ENCODE data around the gene ISG20. TPM values are rescaled to one million over a fixed set of nuclear protein-coding genes. Genes with fewer than 3 reads are reported as not detected.

The ISG20 gene
- total and polyA plus RNA-seq, 5 donors from 2014 or later, result 257 to 832 (median 763) TPM

- Histone ChIP-seq H3K9me3 (ENCODE audit: control insufficient read depth in 2 of 2, low read length in 2 of 2) (no peaks in the 10 kb centered on the region), H3K4me3 (ENCODE audit: low read depth, low read length) (peak overlapping the region; percentile 76), H3K36me3 (ENCODE audit: control insufficient read depth, insufficient read depth, low read length) (peaks cover 16% of the 10 kb centered on the region), H3K27me3 (ENCODE audit: control insufficient read depth, insufficient read depth, low read length) (no peaks in the 10 kb centered on the region), H3K4me1 (ENCODE audit: control insufficient read depth, insufficient read depth, low read length, poor library complexity, severe bottlenecking) (peaks cover 93% of the 10 kb centered on the region), H3K27ac (ENCODE audit: insufficient read depth, low read length, poor library complexity, severe bottlenecking) (peak overlapping the region; percentile 90)
- peaks cover 23 to 89% (median 60%) of the 10 kb centered on the region in 4 donors for H3K4me1 Mint-ChIP-seq
- no peaks in the 10 kb centered on the region for H3K27me3 Mint-ChIP-seq
- peak overlapping the region; percentile 90 to 96 (median 91) for H3K4me3 Mint-ChIP-seq
- peaks cover 17% of the 10 kb centered on the region for H3K36me3 Mint-ChIP-seq
- DNase-seq, result no peak
- peaks cover 0 to 1% (median 0%) of the 10 kb centered on the region in 7 donors for H3K9me3 Mint-ChIP-seq
- peak overlapping the region; percentile 95 to 99 (median 99) for H3K27ac Mint-ChIP-seq
- no peak for ATAC-seq (ENCODE audit: low read depth in 2 of 2)
These were observed 13.8 kb upstream of the ISG20 start for GRCh38 chr15:88624971-88625490.

- H3K27ac ChIP-seq (ENCODE audit: insufficient read depth, low read length, poor library complexity, severe bottlenecking), result peak overlapping the region; percentile 90
- Mint-ChIP-seq H3K36me3 (peaks cover 23% of the 10 kb centered on the region), H3K9me3 (peaks cover 0 to 2% (median 0%) of the 10 kb centered on the region in 7 donors), H3K4me3 (peak overlapping the region; percentile 60 to 81 (median 67)), H3K4me1 (peaks cover 23 to 94% (median 63%) of the 10 kb centered on the region in 4 donors), H3K27me3 (no peaks in the 10 kb centered on the region), H3K27ac (peak overlapping the region; percentile 97 to 99 (median 97))
- H3K4me1 ChIP-seq (ENCODE audit: control insufficient read depth, insufficient read depth, low read length, poor library complexity, severe bottlenecking), result peaks cover 98% of the 10 kb centered on the region
- peaks cover 21% of the 10 kb centered on the region for H3K36me3 ChIP-seq (ENCODE audit: control insufficient read depth, insufficient read depth, low read length)
- ATAC-seq (ENCODE audit: low read depth in 2 of 2) (no peak), DNase-seq (no peak)
- H3K9me3 ChIP-seq (ENCODE audit: control insufficient read depth in 2 of 2, low read length in 2 of 2), result no peaks in the 10 kb centered on the region
- H3K4me3 ChIP-seq (ENCODE audit: low read depth, low read length), result peak overlapping the region; percentile 53
- H3K27me3 ChIP-seq (ENCODE audit: control insufficient read depth, insufficient read depth, low read length), result no peaks in the 10 kb centered on the region
These were observed 12.7 kb upstream of the ISG20 start for GRCh38 chr15:88625943-88626741.

- H3K27me3 Mint-ChIP-seq, result no peaks in the 10 kb centered on the region
- peaks cover 32% of the 10 kb centered on the region for H3K36me3 ChIP-seq (ENCODE audit: control insufficient read depth, insufficient read depth, low read length)
- H3K9me3 ChIP-seq (ENCODE audit: control insufficient read depth in 2 of 2, low read length in 2 of 2), result no peaks in the 10 kb centered on the region
- H3K27me3 ChIP-seq (ENCODE audit: control insufficient read depth, insufficient read depth, low read length), result no peaks in the 10 kb centered on the region
- H3K4me3 Mint-ChIP-seq, result peak overlapping the region; percentile 58 to 81 (median 66)
- peaks cover 98% of the 10 kb centered on the region for H3K4me1 ChIP-seq (ENCODE audit: control insufficient read depth, insufficient read depth, low read length, poor library complexity, severe bottlenecking)
- peak overlapping the region; percentile 87 for H3K27ac ChIP-seq (ENCODE audit: insufficient read depth, low read length, poor library complexity, severe bottlenecking)
- H3K36me3 Mint-ChIP-seq, result peaks cover 33% of the 10 kb centered on the region
- peaks cover 0 to 2% (median 0%) of the 10 kb centered on the region in 7 donors for H3K9me3 Mint-ChIP-seq
- peak; percentile 87 to 89 for ATAC-seq (ENCODE audit: low read depth in 2 of 2)
- H3K27ac Mint-ChIP-seq, result peak overlapping the region; percentile 97 to 99 (median 97)
- H3K4me1 Mint-ChIP-seq, result peaks cover 23 to 99% (median 58%) of the 10 kb centered on the region in 4 donors
- peak; percentile 72 to 97 (median 92) for DNase-seq
- peak overlapping the region; percentile 78 for H3K4me3 ChIP-seq (ENCODE audit: low read depth, low read length)
These were observed 11.4 kb upstream of the ISG20 start for GRCh38 chr15:88627463-88627862.

- no peak for ATAC-seq (ENCODE audit: low read depth in 2 of 2)
- Mint-ChIP-seq H3K4me3 (peak overlapping the region; percentile 58 to 81 (median 66)), H3K9me3 (peaks cover 0 to 2% (median 0%) of the 10 kb centered on the region in 7 donors), H3K27me3 (no peaks in the 10 kb centered on the region), H3K36me3 (peaks cover 38% of the 10 kb centered on the region), H3K4me1 (peaks cover 23 to 99% (median 56%) of the 10 kb centered on the region in 4 donors), H3K27ac (peak overlapping the region; percentile 97 to 99 (median 97))
- peaks cover 32% of the 10 kb centered on the region for H3K36me3 ChIP-seq (ENCODE audit: control insufficient read depth, insufficient read depth, low read length)
- no peaks in the 10 kb centered on the region for H3K27me3 ChIP-seq (ENCODE audit: control insufficient read depth, insufficient read depth, low read length)
- no peaks in the 10 kb centered on the region for H3K9me3 ChIP-seq (ENCODE audit: control insufficient read depth in 2 of 2, low read length in 2 of 2)
- H3K27ac ChIP-seq (ENCODE audit: insufficient read depth, low read length, poor library complexity, severe bottlenecking), result peak overlapping the region; percentile 87
- H3K4me3 ChIP-seq (ENCODE audit: low read depth, low read length), result peak overlapping the region; percentile 78
- H3K4me1 ChIP-seq (ENCODE audit: control insufficient read depth, insufficient read depth, low read length, poor library complexity, severe bottlenecking), result peaks cover 91% of the 10 kb centered on the region
- no peak for DNase-seq
These were observed 10.7 kb upstream of the ISG20 start for GRCh38 chr15:88628018-88628654.

GRCh38 chr15:88629071-88629470, 9.7 kb upstream of the ISG20 start:
- H3K36me3 Mint-ChIP-seq, result peaks cover 40% of the 10 kb centered on the region
- H3K9me3 Mint-ChIP-seq, result peaks cover 0 to 2% (median 0%) of the 10 kb centered on the region in 7 donors
- H3K4me3 ChIP-seq (ENCODE audit: low read depth, low read length), result peak overlapping the region; percentile 78
- peaks cover 32% of the 10 kb centered on the region for H3K36me3 ChIP-seq (ENCODE audit: control insufficient read depth, insufficient read depth, low read length)
- no peak for ATAC-seq (ENCODE audit: low read depth in 2 of 2)
- no peak for DNase-seq
- peak overlapping the region in 2 of 4 donors; percentile 79 to 81 for H3K4me3 Mint-ChIP-seq
- H3K4me1 Mint-ChIP-seq, result peaks cover 25 to 97% (median 54%) of the 10 kb centered on the region in 4 donors
- no peaks in the 10 kb centered on the region for H3K9me3 ChIP-seq (ENCODE audit: control insufficient read depth in 2 of 2, low read length in 2 of 2)
- H3K27ac ChIP-seq (ENCODE audit: insufficient read depth, low read length, poor library complexity, severe bottlenecking), result peak overlapping the region; percentile 87
- peak overlapping the region; percentile 97 to 99 (median 97) for H3K27ac Mint-ChIP-seq
- no peaks in the 10 kb centered on the region for H3K27me3 Mint-ChIP-seq
- peaks cover 91% of the 10 kb centered on the region for H3K4me1 ChIP-seq (ENCODE audit: control insufficient read depth, insufficient read depth, low read length, poor library complexity, severe bottlenecking)
- no peaks in the 10 kb centered on the region for H3K27me3 ChIP-seq (ENCODE audit: control insufficient read depth, insufficient read depth, low read length)

- H3K27me3 Mint-ChIP-seq, result no peaks in the 10 kb centered on the region
- H3K4me3 Mint-ChIP-seq, result peak overlapping the region; percentile 76 to 90 (median 78)
- H3K27ac Mint-ChIP-seq, result peak overlapping the region; percentile 97 to 100 (median 99)
- Histone ChIP-seq H3K4me3 (ENCODE audit: low read depth, low read length) (peak overlapping the region; percentile 40), H3K4me1 (ENCODE audit: control insufficient read depth, insufficient read depth, low read length, poor library complexity, severe bottlenecking) (peaks cover 91% of the 10 kb centered on the region), H3K36me3 (ENCODE audit: control insufficient read depth, insufficient read depth, low read length) (peaks cover 32% of the 10 kb centered on the region), H3K27ac (ENCODE audit: insufficient read depth, low read length, poor library complexity, severe bottlenecking) (peak overlapping the region; percentile 87), H3K27me3 (ENCODE audit: control insufficient read depth, insufficient read depth, low read length) (no peaks in the 10 kb centered on the region), H3K9me3 (ENCODE audit: control insufficient read depth in 2 of 2, low read length in 2 of 2) (no peaks in the 10 kb centered on the region)
- peaks cover 0 to 2% (median 0%) of the 10 kb centered on the region in 7 donors for H3K9me3 Mint-ChIP-seq
- peaks cover 18 to 96% (median 51%) of the 10 kb centered on the region in 4 donors for H3K4me1 Mint-ChIP-seq
- H3K36me3 Mint-ChIP-seq, result peaks cover 40% of the 10 kb centered on the region
- DNase-seq (peak in 1 of 3 donors; percentile 73), ATAC-seq (ENCODE audit: low read depth in 2 of 2) (no peak)
These were observed 8.6 kb upstream of the ISG20 start for GRCh38 chr15:88630141-88630721.

- peak overlapping the region; percentile 40 for H3K4me3 ChIP-seq (ENCODE audit: low read depth, low read length)
- no peaks in the 10 kb centered on the region for H3K27me3 ChIP-seq (ENCODE audit: control insufficient read depth, insufficient read depth, low read length)
- Mint-ChIP-seq H3K27ac (peak overlapping the region; percentile 97 to 100 (median 99)), H3K27me3 (peaks cover under 1% of the 10 kb centered on the region), H3K36me3 (peaks cover 40% of the 10 kb centered on the region), H3K4me3 (peak overlapping the region in 3 of 4 donors; percentile 51 to 79 (median 77)), H3K9me3 (peaks cover 0 to 2% (median 0%) of the 10 kb centered on the region in 7 donors), H3K4me1 (peaks cover 23 to 97% (median 51%) of the 10 kb centered on the region in 4 donors)
- H3K4me1 ChIP-seq (ENCODE audit: control insufficient read depth, insufficient read depth, low read length, poor library complexity, severe bottlenecking), result peaks cover 91% of the 10 kb centered on the region
- H3K9me3 ChIP-seq (ENCODE audit: control insufficient read depth in 2 of 2, low read length in 2 of 2), result no peaks in the 10 kb centered on the region
- H3K27ac ChIP-seq (ENCODE audit: insufficient read depth, low read length, poor library complexity, severe bottlenecking), result peak overlapping the region; percentile 87
- H3K36me3 ChIP-seq (ENCODE audit: control insufficient read depth, insufficient read depth, low read length), result peaks cover 32% of the 10 kb centered on the region
- DNase-seq (no peak), ATAC-seq (ENCODE audit: low read depth in 2 of 2) (no peak)
These were observed 7.9 kb upstream of the ISG20 start for GRCh38 chr15:88630798-88631463.
